Eye (tissue), 1 donor: ENCODE measurements around the gene EID2.
A peak's percentile ranks its signal among the peaks of the same experiment; 100 is the strongest.

Experiments used
- DNase-seq: peaks from one replicate; pipeline ENCODE4 v3.0.0-alpha.2; 2015

EID2 gene

DNA sequence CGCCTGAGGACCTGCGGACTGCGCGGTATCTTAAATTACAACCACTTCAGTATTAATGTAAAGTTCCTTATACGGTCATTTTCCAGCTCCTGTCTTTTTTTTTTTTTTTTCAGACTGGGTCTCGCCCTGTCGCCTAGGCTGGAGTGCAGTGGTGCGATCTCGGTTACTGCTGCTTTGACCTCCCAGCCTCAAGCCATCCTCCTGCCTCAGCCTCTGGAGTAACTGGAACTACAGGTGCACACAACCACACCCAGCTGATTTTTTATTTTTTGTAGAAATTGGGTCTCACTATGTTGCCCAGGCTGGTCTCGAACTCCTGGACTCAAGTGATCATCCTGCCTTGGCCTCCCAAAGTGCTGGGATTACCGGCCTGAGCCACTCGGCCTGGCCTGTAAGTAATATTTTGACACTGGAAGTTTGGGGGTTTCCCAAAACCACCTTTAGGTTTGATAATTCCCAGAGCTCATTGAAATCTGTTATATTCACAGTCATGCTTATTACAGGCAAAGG is 6.9 kb downstream of the EID2 start:
- no peak for DNase-seq

DNA sequence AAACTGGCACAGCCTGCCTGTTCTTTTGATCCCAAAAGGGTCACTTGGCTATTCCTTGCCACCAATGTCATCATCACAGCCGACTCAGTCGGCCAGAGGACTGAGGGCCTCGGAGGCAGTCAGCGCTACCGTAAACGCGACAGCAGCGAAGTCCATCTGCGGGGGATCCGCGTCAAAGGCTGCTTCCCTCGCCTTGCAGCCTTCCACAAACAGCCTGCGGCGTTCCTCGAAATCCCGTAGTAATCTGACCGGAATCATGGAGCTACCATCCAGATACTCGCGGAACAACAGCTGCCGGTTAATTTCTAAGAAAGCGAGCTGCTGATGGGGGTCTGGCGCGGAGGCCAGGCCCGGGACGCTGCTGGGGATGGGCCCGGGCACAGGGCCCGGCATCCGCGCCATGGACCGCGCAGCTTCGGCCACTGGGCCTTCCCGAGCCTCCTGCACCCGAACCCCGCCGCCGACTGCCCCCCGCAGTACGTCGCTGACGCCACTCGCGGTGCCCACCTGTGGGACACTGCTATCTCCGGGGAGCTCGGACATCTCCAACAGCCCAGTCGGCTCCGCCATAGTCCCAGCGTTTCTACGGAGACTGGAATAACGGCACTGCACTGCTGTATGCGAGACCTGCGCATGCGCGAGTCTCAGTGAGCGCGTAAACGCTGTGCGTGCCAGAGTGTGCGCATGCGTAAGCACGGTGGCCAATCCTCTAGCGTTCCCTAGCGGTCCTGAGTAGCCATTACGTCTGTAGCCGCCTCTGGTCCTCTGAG is 7.5 kb downstream of the EID2 start, which contains the start of gene EID2B:
TSS of gene EID2B (minus strand) at position 620 of the 770 bp plus-strand sequence. CDS start at position 570, 50 bp downstream.
- peak; percentile 100 for DNase-seq

DNA sequence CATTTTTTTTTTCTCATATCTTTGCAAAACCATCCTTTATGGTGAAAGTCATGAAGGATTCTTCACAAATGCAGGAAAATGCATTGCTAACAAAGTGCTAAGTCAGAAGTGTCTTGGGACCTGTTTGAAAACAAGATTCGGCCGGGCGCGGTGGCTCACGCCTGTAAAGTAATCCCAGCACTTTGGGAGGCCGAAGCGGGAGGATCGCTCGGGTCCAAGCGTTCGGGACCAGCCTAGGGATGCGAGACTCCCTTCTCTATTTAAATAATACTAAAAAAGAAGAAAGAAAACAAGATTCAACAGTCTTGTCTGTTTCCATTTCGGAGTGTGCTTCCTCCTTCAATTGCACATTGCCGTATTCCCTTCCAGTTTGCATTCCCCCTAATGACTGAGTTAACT is 8.1 kb downstream of the EID2 start:
- DNase-seq: no peak

DNA sequence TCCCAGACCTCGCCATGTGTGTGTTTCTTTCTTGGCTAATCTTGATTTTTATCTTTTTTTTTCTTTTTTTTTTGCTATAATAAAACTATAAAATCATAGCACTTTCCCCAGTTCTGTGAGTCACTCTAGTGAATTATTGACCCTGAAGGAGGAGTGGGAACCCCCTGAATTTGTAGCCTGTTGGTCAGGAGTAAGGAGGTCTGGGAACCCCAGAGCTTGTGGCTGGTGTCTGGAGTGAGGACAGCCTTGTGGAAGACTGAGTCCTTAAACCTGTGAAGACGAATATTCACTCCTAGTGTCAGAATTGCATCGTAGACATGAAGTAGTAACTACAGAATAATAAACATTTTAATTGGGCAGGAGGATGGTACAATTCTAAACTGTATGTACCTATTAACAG is 14.8 kb downstream of the EID2 start:
- DNase-seq: no peak

DNA sequence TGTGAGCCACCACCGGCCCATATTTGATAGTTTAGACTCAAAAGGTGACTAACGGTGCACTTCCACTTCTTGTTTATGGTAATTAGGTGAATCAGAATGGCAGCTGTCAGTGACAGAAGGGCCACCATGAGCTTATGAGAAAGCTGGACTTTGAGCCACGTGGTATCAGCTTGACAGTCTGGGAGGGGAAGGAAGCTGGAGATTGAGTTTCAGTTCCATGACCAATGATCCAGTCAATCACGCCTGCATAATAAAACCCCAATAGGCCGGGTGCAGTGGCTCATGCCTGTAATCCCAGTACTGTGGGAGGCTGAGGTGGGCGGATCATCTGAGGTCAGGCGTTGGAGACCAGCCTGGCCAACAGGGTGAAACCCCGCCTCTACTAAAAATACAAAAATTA is 15.5 kb downstream of the EID2 start:
- no peak for DNase-seq

DNA sequence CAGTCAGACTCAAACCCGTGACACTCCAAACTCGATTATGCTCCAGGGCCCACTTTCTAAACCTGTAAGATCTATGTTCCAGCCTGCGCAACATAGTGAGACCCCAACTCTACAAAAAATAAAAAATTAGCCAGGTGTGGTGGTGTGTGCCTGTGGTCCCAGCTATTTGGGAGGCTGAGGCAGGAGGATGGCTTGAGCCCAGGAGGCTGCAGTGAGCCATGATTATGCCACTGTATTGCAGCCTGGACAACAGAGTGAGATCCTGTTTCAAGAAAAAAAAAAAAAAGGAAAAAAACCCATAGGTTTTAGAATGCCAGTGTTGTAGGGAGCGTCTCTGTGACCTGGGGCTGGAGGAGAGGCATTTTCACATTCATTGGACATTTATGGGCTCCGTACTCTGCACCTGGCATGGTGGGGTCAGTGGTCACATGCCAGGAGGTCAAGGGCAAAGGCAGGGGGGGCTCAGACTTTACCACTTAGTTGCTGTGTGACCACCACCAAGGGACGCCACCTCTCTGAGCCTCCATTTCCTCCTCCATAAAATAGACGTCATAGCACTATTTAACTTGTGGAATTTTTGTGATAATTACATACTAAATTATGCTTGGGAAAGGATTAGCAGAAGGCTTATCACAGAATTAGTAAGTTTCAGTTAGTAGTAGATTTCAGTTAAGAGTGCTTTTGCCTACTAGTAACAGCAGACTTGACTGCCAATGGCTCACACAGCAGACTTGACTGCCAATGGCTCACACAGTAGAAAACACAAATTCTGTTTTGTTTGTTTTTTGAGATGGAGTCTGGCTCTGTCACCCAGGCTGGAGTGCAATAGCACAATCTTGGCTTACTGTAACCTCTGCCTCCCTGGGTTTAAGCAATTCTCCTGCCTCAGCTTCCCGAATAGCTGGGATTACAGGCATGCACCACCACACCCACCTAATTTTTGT is 19.1 kb downstream of the EID2 start:
- no peak for DNase-seq

DNA sequence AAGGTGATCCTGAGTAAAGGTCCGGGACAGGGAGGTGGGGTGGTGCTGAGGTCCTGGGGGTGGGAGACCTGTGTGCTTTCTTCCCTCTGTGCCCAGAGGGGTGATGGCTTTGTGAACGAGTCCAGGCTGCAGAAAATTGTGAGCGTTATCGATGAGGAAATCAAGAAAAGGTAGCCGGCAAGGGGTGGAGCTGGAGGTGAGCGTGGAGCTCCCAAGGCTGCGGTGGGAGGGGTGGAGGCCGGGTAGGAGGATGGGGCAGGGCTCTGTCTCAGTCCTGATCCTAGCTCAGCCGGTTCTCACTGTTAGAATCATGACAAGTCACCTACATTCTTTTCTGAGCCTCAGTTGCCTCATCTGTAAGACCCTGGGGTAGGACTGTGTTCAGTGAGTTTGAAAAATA is 21.0 kb downstream of the EID2 start:
- DNase-seq: no peak

DNA sequence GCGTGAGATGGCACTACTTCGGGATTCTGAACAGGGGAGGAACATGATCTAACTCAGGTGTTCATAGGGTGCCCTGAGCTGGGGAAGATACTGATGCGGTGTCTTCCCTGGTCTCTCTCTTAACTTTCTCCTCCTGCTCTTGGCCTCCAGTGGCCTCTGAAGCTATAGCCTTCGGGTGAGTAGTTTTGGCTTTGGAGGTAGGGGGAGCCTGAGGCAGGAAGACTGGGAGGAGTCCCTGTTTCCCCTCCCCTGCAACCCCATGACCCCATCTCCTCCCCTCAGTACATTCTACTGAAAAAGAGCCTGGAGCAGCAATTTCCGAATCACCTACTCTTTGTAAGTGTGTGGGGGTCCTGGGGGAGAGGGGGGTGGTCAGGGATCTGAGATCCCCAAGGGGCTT is 21.5 kb downstream of the EID2 start:
- no peak for DNase-seq

DNA sequence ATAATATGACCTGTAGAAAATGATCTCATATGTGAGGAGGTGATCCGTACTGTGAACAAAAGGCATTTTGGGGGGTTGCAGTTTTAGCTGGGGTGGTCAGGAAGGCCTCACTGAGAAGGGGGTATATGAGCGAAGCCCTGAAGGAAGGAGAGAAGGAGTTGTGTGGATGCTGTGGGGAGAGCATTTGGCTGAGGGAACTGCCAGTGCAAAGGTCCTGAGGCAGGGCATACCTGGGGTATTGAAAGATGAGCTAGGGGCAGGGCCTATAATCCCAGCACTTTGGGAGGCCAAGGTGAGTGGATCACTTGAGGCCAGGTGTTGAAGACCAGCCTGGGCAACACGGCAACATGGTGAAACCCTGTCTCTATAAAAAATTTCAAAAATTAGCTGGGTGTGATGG is 22.5 kb downstream of the EID2 start:
- no peak for DNase-seq

DNA sequence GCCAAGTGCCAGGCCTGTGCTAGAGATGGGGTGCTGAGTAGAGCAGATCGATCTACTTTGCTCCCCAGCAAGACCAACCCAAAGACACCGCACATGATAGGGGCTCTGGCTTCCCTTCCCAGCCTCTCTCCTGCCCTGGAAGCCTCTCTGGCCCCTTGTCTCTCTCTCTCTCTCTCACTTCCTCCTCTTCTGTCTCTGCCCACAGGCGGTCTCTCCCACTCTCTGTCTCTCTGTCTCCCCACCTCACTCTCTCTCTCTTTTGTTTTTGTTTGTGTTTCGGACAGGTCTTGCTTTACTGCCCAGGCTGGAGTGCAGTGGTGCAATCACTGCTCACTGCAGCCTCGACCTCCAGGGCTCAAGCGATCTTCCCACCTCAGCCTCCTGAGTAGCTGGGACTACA is 23.7 kb downstream of the EID2 start:
- DNase-seq: no peak

DNA sequence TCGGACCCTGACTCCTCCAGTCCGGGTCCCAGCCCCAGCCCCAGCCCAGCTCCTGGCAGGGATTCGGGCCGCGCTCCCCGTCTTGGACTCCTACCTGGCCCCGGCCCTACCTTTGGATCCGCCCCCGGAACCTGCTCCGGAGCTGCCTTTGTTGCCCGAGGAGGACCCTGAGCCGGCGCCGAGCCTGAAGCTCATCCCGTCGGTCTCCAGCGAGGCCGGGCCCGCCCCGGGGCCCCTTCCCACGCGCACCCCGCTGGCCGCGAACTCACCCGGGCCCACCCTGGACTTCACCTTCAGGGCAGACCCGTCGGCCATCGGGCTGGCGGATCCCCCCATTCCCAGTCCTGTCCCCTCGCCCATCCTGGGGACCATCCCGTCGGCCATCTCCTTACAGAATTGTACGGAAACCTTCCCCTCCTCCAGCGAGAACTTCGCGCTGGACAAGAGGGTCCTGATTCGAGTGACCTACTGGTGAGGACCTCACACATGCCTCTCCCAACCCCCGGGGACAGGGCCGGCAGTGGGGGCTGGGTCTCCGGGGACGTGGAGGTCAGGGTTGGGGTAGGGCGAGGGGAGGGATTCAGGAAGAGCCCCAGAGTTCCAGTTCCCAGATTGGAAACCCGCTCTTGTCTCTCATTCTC is 24.3 kb downstream of the EID2 start:
- DNase-seq: no peak

DNA sequence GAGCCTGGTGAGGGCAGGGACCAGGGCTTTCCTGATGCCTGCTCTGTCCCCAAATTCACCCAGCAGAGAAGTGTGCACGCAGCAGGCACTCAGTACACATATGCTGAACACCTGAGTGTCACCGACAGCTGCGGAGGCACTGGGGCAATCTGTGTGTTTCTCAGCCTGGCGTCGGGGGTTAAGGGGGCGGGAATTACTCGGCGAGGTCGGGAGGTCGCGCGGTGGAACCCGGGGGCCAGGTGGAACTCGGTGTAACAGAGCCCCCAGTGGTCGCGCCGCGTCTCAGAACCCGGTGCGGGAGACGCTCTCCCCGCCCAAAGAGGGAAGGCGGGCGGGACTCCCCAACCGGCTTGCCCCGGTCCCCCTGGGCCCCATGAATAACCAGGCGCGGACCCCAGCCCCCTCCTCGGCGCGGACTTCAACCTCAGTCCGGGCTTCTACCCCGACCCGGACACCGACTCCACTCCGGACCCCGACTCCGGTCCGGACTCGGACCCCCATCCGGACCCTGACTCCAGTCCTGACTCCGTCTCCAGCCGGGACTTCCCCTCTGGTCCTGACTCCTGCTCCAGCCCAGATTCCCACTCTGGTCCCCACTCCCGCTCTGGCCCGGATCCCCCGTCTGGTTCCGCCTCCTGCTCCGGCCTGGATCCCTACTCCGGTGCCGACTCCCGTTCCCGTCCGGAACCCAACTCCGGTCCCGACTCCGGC is 25.0 kb downstream of the EID2 start, which contains the start of gene SELENOV:
TSS of gene SELENOV (plus strand) at position 300 of the 711 bp plus-strand sequence. CDS start at position 374, 74 bp downstream.
- peak; percentile 68 for DNase-seq

DNA sequence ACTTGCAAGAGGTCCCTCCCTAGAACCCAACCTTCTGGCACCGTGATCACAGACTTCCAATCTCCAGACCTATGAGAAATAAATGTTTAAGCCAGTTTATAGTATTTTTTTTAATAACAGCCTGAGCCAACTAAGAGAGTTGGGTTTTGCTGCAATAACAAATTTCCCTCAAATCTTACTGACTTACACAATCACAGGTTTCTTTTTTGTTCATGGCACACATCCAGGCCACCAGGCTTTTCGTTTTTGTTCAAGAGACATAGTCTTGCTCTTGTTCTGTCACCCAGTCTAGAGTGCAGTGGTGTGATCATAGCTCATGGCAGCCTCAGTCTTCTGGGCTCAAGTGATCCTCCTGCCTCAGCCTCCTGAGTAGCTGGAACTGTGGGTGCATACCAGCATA is 27.0 kb downstream of the EID2 start:
- DNase-seq: no peak

DNA sequence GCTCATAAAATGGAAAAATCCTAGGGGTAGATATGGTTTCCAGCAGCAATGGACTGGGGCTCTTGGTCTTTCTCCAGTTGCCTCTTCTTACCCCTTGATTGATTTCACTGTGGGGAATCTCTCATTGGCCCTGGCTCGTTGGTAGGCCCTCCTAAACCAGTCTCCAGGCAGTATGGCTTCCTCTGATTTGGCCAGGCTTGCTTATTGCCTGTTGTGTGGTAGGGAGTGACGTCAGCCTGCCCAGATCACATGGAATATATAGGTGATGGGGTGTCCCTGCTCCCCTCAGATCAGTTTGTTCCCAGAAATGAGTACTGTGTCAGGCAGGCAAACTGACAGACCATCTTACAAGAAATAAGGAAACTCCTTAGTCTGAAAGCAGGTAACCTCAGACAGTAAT is 30.7 kb downstream of the EID2 start:
- no peak for DNase-seq

DNA sequence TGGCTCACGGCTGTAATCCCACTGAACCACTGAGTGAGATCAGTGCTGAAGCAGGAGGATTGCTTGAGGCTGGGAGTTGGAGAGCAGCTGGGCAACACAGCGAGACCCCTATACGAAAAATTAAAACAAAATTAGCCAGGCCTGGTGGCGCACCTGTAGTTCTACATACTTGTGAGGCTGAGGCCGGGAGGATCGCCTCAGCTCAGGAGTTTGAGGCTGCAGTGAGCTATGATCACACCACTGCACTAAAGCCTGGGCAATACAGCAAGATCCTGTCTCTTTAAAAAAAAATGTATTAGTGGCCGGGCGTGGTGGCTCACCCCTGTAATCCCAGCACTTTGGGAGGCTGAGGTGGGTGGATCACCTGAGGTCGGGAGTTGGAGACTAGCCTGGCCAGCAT is 31.3 kb downstream of the EID2 start:
- DNase-seq: no peak

DNA sequence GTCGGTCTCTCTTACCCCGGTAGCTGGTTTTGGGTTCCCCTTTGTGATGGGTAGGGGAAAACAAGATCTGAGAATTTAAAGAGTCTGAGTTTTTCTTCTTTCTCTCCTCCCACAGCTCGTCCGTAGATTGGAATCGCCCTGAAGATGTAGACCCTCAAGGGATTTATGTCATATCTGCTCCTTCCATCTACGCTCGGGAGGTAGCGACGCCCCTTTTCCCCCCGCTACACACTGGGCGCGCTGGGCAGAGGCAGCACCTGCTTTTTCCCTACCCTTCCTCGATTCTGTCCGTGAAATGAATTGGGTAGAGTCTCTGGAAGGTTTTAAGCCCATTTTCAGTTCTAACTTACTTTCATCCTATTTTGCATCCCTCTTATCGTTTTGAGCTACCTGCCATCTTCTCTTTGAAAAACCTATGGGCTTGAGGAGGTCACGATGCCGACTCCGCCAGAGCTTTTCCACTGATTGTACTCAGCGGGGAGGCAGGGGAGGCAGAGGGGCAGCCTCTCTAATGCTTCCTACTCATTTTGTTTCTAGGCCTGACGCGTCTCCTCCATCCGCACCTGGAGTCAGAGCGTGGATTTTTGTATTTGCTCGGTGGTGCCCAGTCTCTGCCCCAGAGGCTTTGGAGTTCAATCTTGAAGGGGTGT is 32.1 kb downstream of the EID2 start:
- DNase-seq: no peak

DNA sequence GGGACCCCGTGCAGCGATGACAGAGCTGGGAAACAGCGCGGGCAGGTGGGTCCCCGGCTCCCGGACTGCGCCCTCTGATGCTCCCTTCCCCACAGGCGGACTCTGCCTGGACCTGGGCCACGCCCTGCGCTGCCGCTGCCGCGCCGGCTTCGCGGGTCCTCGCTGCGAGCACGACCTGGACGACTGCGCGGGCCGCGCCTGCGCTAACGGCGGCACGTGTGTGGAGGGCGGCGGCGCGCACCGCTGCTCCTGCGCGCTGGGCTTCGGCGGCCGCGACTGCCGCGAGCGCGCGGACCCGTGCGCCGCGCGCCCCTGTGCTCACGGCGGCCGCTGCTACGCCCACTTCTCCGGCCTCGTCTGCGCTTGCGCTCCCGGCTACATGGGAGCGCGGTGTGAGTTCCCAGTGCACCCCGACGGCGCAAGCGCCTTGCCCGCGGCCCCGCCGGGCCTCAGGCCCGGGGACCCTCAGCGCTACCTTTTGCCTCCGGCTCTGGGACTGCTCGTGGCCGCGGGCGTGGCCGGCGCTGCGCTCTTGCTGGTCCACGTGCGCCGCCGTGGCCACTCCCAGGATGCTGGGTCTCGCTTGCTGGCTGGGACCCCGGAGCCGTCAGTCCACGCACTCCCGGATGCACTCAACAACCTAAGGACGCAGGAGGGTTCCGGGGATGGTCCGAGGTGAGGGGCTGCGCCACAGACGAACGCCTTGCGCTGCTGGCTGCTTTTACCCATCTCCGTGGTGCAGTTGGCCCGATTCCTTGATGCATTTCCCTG is 32.8 kb downstream of the EID2 start:
- peak; percentile 86 for DNase-seq

DNA sequence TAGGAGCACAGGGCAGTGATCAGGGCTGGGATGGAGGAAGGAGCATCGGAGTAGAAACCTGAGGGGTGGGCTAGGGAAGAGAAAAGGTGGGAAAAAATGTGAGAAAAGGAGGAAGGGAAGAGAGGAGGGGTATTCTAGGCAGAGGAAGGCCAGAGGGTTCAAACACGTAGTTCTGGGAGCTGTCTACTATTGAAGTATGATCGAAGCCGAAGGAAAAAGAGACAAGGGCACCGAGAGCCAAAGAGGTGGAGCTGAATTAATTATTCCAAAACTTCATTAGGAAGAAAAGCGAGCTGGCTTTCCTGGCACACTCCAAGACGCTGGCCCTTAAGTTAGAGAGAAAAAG is 33.4 kb downstream of the EID2 start:
- no peak for DNase-seq

DNA sequence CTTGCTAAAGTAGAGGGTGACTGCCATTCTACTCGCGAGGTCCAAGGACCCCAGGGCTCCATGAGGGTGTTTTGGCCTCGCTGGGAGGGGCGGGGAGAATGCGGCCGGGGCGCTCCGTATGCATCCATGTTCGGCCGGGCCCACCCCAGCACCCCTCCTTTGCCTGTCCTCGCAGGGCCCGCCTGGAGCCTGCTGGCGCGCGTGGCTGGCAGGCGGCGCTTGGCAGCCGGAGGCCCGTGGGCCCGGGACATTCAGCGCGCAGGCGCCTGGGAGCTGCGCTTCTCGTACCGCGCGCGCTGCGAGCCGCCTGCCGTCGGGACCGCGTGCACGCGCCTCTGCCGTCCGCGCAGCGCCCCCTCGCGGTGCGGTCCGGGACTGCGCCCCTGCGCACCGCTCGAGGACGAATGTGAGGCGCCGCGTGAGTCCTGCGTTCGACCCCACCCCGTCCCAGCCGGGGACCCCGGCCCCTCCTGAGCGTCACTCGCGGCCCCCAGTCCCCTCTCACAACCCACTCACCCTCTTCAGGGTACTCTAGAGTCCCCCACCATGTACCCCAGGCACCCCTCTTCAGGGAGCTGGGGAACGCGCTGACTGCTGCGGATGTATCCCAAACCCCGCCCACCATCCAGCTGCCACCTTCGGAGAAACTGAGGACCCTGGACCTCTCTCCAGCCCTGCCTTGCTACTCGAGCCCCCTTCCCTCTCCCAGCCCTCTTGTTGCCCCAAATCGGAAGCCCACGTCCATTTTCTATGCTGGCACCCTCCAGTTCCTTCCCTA is 37.1 kb downstream of the EID2 start:
- peak; percentile 87 for DNase-seq

DNA sequence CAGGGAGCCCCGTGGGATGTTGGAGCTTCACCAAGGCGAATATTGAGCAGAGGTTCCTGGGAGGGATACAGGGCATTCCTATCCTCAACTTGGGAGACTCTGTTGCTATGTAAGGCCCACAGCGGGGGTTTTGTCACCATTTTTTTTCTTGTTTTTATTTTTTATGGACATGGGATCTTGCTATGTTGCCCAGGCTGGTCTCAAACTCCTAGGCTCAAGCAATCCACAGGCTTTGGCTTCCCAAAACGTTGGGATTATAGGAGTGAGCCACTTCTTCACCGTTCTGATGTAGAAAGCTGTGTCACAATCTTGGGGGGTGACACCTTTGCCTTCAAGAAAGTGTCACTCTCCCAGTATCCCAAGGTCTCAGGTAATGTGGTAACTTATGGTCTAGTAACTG is 38.6 kb downstream of the EID2 start:
- DNase-seq: no peak
